ENCODE measurements around the gene MED16. TPM values are rescaled to one million over a fixed set of nuclear protein-coding genes. Genes with fewer than 3 reads are reported as not detected.

MED16 gene
- total RNA-seq, 1 experiment from 2014 or later = 83.1 TPM

- Mint-ChIP-seq H3K9me3 (peaks cover 3 to 4% of the 10 kb centered on the region in 2 experiments; a peak in 4 of 5 replicates), H3K36me3 (ENCODE audit: insufficient read depth in 1 of 3, low read depth in 3 of 3) (peaks cover 20 to 39% (median 30%) of the 10 kb centered on the region in 3 experiments), H3K27me3 (ENCODE audit: low read depth) (peaks cover 8% of the 10 kb centered on the region; the same call in 1 of the 2 replicates), H3K4me3 (no peak overlapping the region), H3K4me1 (peaks cover 8 to 27% of the 10 kb centered on the region in 2 experiments), H3K27ac (no peak overlapping the region)
- no peak overlapping the region for H3T11ph ChIP-seq (ENCODE audit: low read length)
- H2AFZ ChIP-seq (ENCODE audit: low read length) = no peak overlapping the region
- no peak overlapping the region for H2BK15ac ChIP-seq (ENCODE audit: low read depth, low read length)
- H3K23me2 ChIP-seq (ENCODE audit: insufficient read length, low read depth, low read length, poor library complexity, severe bottlenecking) = no peaks in the 10 kb centered on the region
- no peak overlapping the region for H3K4ac ChIP-seq (ENCODE audit: low read depth, low read length)
- TF ChIP-seq CTCF (conservative IDR thresholded peaks at IDR 0.05) = no peak
- no CpG with 5 or more reads among the region's 38 CpGs for WGBS (ENCODE audit: extremely low coverage, insufficient read length, low lambda C conversion rate)
- no peak overlapping the region for H2AK5ac ChIP-seq (ENCODE audit: insufficient read length, low read length)
- H3K9ac ChIP-seq (ENCODE audit: extremely low read depth, insufficient read length, low read length) = no peak overlapping the region
- no peak overlapping the region for H4K5ac ChIP-seq (ENCODE audit: insufficient read length, low read depth, low read length)
- H3K27ac ChIP-seq (ENCODE audit: insufficient read length, low read depth, low read length) = no peak overlapping the region
- no peaks in the 10 kb centered on the region for H4K20me1 ChIP-seq (ENCODE audit: control insufficient read depth, insufficient read depth, insufficient read length)
- H3K4me2 ChIP-seq (ENCODE audit: insufficient read depth, insufficient read length, low read length) = no peak overlapping the region
- no peak overlapping the region for H3K56ac ChIP-seq (ENCODE audit: insufficient read length, low read depth, low read length)
- no peak overlapping the region for H2BK120ac ChIP-seq (ENCODE audit: low read depth, low read length, poor library complexity, severe bottlenecking)
- no peaks in the 10 kb centered on the region for H3K9me3 ChIP-seq (ENCODE audit: control insufficient read depth, low read depth, low read length)
- H3K4me1 ChIP-seq (ENCODE audit: insufficient read depth, low read length) = no peaks in the 10 kb centered on the region
- H3K79me1 ChIP-seq (ENCODE audit: insufficient read depth, low read depth, low read length, poor library complexity, severe bottlenecking) = no peaks in the 10 kb centered on the region
- no peak overlapping the region for H3K18ac ChIP-seq (ENCODE audit: insufficient read length, low read depth, low read length)
- no peak overlapping the region for H2BK20ac ChIP-seq (ENCODE audit: low read depth, low read length, poor library complexity, severe bottlenecking)
- no peak overlapping the region for H4K91ac ChIP-seq (ENCODE audit: insufficient read length, low read depth, low read length)
- no peak overlapping the region for H2BK12ac ChIP-seq (ENCODE audit: insufficient read length, low read depth, low read length)
- H3K14ac ChIP-seq (ENCODE audit: insufficient read depth, low read length) = no peak overlapping the region
- no peak overlapping the region for H4K8ac ChIP-seq (replicated peaks; ENCODE audit: insufficient read length, low read depth, low read length)
- no peak overlapping the region for H3K23ac ChIP-seq (ENCODE audit: insufficient read length, low read depth, low read length)
- H3K79me2 ChIP-seq (ENCODE audit: insufficient read depth, low read length) = no peaks in the 10 kb centered on the region
- H3K27me3 ChIP-seq (ENCODE audit: insufficient read depth, low read length) = no peaks in the 10 kb centered on the region
- H2BK5ac ChIP-seq (ENCODE audit: insufficient read length, low read length) = no peak overlapping the region
- DNase-seq = no peak
These were observed 26.2 kb downstream of the MED16 start for GRCh38 chr19:866769-867300.

Measured in H9 (cell line).